ENCODE measurements around the gene POLR3H. TPM values are rescaled to one million over a fixed set of nuclear protein-coding genes. Genes with fewer than 3 reads are reported as not detected.

The POLR3H gene
- total RNA-seq, 2 donors from 2014 or later = 30.1 to 32.6 TPM

DNA sequence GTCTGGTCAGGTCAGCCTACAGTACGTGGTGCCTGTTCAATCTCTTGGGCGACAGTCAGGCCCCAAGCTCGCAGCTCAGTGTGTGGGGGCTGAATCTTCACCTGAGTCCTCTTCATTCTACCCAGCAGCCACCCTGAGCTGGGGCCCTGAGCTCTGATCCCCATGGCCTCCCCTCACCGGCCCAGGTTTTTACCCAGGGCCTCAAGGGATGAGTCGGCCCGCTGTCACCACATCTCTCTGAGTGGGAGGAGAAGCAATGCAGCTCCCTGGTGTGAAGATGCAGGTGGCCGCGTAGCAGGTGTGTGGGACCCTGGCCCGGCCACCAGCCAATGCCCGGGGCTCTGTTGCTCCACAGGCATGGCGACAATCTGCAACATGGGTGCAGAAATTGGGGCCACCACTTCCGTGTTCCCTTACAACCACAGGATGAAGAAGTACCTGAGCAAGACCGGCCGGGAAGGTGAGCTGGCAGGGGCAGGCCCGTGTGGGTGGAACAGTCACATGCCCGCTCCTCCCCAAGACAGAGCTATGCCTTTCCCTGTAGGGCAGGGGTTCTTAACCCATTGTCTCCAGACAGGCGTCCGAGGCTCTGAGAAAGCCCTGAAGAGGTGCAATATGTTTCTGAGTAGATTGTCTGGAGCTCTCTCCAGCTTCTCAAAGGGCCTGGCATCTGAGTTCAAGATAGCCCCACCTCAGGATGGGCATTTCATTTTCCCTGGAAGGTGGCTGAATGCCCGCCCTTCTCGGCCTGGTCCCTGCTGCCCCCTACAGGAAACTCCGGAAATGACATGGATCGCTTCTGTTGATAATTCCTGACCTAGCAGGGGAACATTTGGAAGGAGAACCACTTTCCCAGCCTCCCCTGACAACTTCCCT is 26.9 kb downstream of the POLR3H start:
- TF ChIP-seq, protein P1, sequence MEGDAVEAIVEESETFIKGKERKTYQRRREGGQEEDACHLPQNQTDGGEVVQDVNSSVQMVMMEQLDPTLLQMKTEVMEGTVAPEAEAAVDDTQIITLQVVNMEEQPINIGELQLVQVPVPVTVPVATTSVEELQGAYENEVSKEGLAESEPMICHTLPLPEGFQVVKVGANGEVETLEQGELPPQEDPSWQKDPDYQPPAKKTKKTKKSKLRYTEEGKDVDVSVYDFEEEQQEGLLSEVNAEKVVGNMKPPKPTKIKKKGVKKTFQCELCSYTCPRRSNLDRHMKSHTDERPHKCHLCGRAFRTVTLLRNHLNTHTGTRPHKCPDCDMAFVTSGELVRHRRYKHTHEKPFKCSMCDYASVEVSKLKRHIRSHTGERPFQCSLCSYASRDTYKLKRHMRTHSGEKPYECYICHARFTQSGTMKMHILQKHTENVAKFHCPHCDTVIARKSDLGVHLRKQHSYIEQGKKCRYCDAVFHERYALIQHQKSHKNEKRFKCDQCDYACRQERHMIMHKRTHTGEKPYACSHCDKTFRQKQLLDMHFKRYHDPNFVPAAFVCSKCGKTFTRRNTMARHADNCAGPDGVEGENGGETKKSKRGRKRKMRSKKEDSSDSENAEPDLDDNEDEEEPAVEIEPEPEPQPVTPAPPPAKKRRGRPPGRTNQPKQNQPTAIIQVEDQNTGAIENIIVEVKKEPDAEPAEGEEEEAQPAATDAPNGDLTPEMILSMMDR (conservative IDR thresholded peaks at IDR 0.05) = peak; percentile 90
- no peak overlapping the region for H3K27ac Mint-ChIP-seq
- Histone ChIP-seq H3K4me3 (ENCODE audit: low read length) (no peak overlapping the region), H3K4me1 (ENCODE audit: control insufficient read depth, insufficient read depth, low read length) (peaks cover 5% of the 10 kb centered on the region), H3K36me3 (ENCODE audit: control insufficient read depth, insufficient read depth, low read length) (peaks cover 47% of the 10 kb centered on the region), H3K27me3 (ENCODE audit: control insufficient read depth, insufficient read depth, low read length, poor library complexity, severe bottlenecking) (no peaks in the 10 kb centered on the region), H3K27ac (ENCODE audit: low read depth, low read length) (no peak overlapping the region), H3K9ac (ENCODE audit: extremely low read depth, low read length, poor library complexity, severe bottlenecking) (no peak overlapping the region), H3K9me3 (ENCODE audit: control insufficient read depth, low read length) (no peaks in the 10 kb centered on the region)
- peaks cover 27% of the 10 kb centered on the region for H3K36me3 Mint-ChIP-seq (ENCODE audit: low read depth)
- H3K27me3 Mint-ChIP-seq (ENCODE audit: insufficient read depth) = no peaks in the 10 kb centered on the region
- DNase-seq = peak; percentile 94
- peaks cover 10% of the 10 kb centered on the region for H3K4me1 Mint-ChIP-seq
- WGBS, 2 experiments (ENCODE audit: insufficient coverage in 1 of 2, insufficient read length in 1 of 2) = 51 to 72% methylated on average over 11 to 22 of the region's 22 CpGs
- H3K9me3 Mint-ChIP-seq = no peaks in the 10 kb centered on the region
- no peak overlapping the region for H3K4me3 Mint-ChIP-seq

GRCh38 chr22:41516462-41516861 is 27.8 kb downstream of the POLR3H start:
- Histone ChIP-seq H3K36me3 (ENCODE audit: control insufficient read depth, insufficient read depth, low read length) (peaks cover 54% of the 10 kb centered on the region), H3K27ac (ENCODE audit: low read depth, low read length) (no peak overlapping the region)

GRCh38 chr22:41513391-41513790 is 30.9 kb downstream of the POLR3H start:
- 90 to 92% methylated on average over 5 of the region's 5 CpGs for WGBS, 2 experiments (ENCODE audit: insufficient coverage in 1 of 2, insufficient read length in 1 of 2)
- H3K9me3 ChIP-seq (ENCODE audit: control insufficient read depth, low read length) = no peaks in the 10 kb centered on the region
- no peak for DNase-seq
- Mint-ChIP-seq H3K9me3 (no peaks in the 10 kb centered on the region), H3K4me3 (no peak overlapping the region), H3K27ac (peak overlapping the region; percentile 85), H3K36me3 (ENCODE audit: low read depth) (peaks cover 27% of the 10 kb centered on the region), H3K27me3 (ENCODE audit: insufficient read depth) (no peaks in the 10 kb centered on the region), H3K4me1 (peaks cover 10% of the 10 kb centered on the region)
- TF ChIP-seq, protein P1 (conservative IDR thresholded peaks at IDR 0.05) = no peak
- no peak overlapping the region for H3K4me3 ChIP-seq (ENCODE audit: low read length)
- H3K4me1 ChIP-seq (ENCODE audit: control insufficient read depth, insufficient read depth, low read length) = peaks cover 8% of the 10 kb centered on the region
- no peak overlapping the region for H3K27ac ChIP-seq (ENCODE audit: low read depth, low read length)
- no peaks in the 10 kb centered on the region for H3K27me3 ChIP-seq (ENCODE audit: control insufficient read depth, insufficient read depth, low read length, poor library complexity, severe bottlenecking)
- H3K9ac ChIP-seq (ENCODE audit: extremely low read depth, low read length, poor library complexity, severe bottlenecking) = no peak overlapping the region
- H3K36me3 ChIP-seq (ENCODE audit: control insufficient read depth, insufficient read depth, low read length) = peaks cover 47% of the 10 kb centered on the region

More at GRCh38 chr22:41516462-41516861, 27.8 kb downstream of the POLR3H start:
- Mint-ChIP-seq H3K9me3 (no peaks in the 10 kb centered on the region), H3K4me1 (peaks cover 10% of the 10 kb centered on the region), H3K27ac (no peak overlapping the region), H3K4me3 (no peak overlapping the region), H3K27me3 (ENCODE audit: insufficient read depth) (no peaks in the 10 kb centered on the region), H3K36me3 (ENCODE audit: low read depth) (peaks cover 29% of the 10 kb centered on the region)
- H3K4me3 ChIP-seq (ENCODE audit: low read length) = no peak overlapping the region
- no peak overlapping the region for H3K9ac ChIP-seq (ENCODE audit: extremely low read depth, low read length, poor library complexity, severe bottlenecking)
- no peaks in the 10 kb centered on the region for H3K9me3 ChIP-seq (ENCODE audit: control insufficient read depth, low read length)
- DNase-seq = no peak
- H3K27me3 ChIP-seq (ENCODE audit: control insufficient read depth, insufficient read depth, low read length, poor library complexity, severe bottlenecking) = no peaks in the 10 kb centered on the region
- TF ChIP-seq, protein P1 (conservative IDR thresholded peaks at IDR 0.05) = peak; percentile 25
- peaks cover 8% of the 10 kb centered on the region for H3K4me1 ChIP-seq (ENCODE audit: control insufficient read depth, insufficient read depth, low read length)
- WGBS, 2 experiments (ENCODE audit: insufficient coverage in 1 of 2, insufficient read length in 1 of 2) = 94 to 95% methylated on average over 7 to 8 of the region's 8 CpGs
